ENCODE measurements around the gene DPP10.

The DPP10 gene

DNA sequence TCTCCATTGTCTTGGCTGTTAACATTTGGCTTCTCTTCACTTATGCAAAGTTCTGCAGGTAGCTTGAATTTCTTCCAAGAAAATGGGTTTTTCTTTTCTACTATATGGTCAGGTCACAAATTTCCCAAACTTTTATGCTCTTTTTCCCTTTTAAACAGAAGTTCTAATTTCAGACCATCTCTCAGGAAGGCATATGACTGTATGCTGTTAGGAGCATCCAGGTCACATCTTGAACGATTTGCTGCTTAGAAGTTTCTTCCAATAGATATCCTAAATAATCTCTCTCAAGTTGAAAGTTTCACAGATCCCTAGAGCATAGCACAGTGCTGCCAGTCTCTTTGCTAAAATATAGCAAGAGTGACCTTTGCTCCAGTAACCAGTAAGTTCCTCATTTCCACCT lies 932.5 kb downstream of the DPP10 start:
- no peak for TF ChIP-seq CTCF (IDR thresholded peaks at IDR 0.05; ENCODE audit: insufficient read depth, low read length, missing control alignments)
- ChIA-PET CTCF (no interaction called here), POLR2A (no interaction called here)
- DNase-seq (ENCODE audit: low read depth, low spot score): no peak
- H3K4me3 ChIP-seq (ENCODE audit: low read depth, low read length): no peak overlapping the region

- CTCF ChIA-PET: no interaction called here
- TF ChIP-seq CTCF (IDR thresholded peaks at IDR 0.05; ENCODE audit: insufficient read depth, low read length, missing control alignments): no peak
- H3K4me3 ChIP-seq (ENCODE audit: low read depth, low read length): no peak overlapping the region
- no peak for DNase-seq (ENCODE audit: low read depth, low spot score)
- POLR2A ChIA-PET: no interaction called here
These were observed 942.0 kb downstream of the DPP10 start for GRCh38 chr2:115384399-115384798.

DNA sequence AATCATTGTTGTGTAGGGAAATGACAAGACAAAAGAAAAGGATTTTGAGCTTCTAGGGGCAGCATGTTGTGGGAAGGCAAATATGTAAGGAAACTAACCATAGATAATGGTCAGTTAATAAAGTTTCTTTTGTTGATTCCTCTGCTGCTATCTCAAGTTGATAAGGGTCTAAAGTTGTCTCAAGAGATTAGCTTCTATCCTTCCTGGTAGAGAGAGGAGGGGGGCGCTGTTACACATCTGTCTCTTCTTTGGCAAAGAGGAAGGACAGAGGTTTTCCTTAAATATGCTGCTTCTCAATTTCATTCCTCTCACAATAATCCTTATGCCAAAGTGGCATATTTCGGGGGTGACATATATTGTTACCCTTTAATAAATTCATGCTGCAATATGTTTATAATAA lies 944.0 kb downstream of the DPP10 start:
- ChIA-PET POLR2A (no interaction called here), CTCF (no interaction called here)
- no peak for TF ChIP-seq CTCF (IDR thresholded peaks at IDR 0.05; ENCODE audit: insufficient read depth, low read length, missing control alignments)

GRCh38 chr2:115389024-115389423 lies 946.6 kb downstream of the DPP10 start:
- no peak overlapping the region for H3K4me3 ChIP-seq (ENCODE audit: low read depth, low read length)
- TF ChIP-seq CTCF (IDR thresholded peaks at IDR 0.05; ENCODE audit: insufficient read depth, low read length, missing control alignments): no peak
- ChIA-PET POLR2A (no interaction called here), CTCF (no interaction called here)
- no peak for DNase-seq (ENCODE audit: low read depth, low spot score)

More for the DNA sequence above, 944.0 kb downstream of the DPP10 start:
- no peak for DNase-seq (ENCODE audit: low read depth, low spot score)
- no peak overlapping the region for H3K4me3 ChIP-seq (ENCODE audit: low read depth, low read length)

- no peak for DNase-seq (ENCODE audit: low read depth, low spot score)
- TF ChIP-seq CTCF (IDR thresholded peaks at IDR 0.05; ENCODE audit: insufficient read depth, low read length, missing control alignments): no peak
- ChIA-PET POLR2A (no interaction called here), CTCF (no interaction called here)
- H3K4me3 ChIP-seq (ENCODE audit: low read depth, low read length): no peak overlapping the region
These were observed 947.6 kb downstream of the DPP10 start for GRCh38 chr2:115389898-115390565.

GRCh38 chr2:115396579-115396978 lies 954.1 kb downstream of the DPP10 start:
- POLR2A ChIA-PET: no interaction called here
- DNase-seq (ENCODE audit: low read depth, low spot score): no peak
- CTCF ChIA-PET: no interaction called here
- no peak for TF ChIP-seq CTCF (IDR thresholded peaks at IDR 0.05; ENCODE audit: insufficient read depth, low read length, missing control alignments)
- no peak overlapping the region for H3K4me3 ChIP-seq (ENCODE audit: low read depth, low read length)

Data from AG04449 (cell line).